BE2C (cell line): ENCODE data around the gene GEMIN7.

Source experiments
- DNase-seq: peaks from one replicate; pipeline ENCODE4 v3.0.0-alpha.2; 2020
- H3K27me3 ChIP-seq: fragments of 250-450 bp; sonication (Bioruptor Pico); 2 replicates; pipeline ENCODE4 v1.5.1; 2020; ENCODE audit warnings: mild to moderate bottlenecking
- H3K36me3 ChIP-seq: fragments of 250-450 bp; sonication (Bioruptor Pico); 2 replicates; pipeline ENCODE4 v1.5.1; 2020; ENCODE audit warnings: mild to moderate bottlenecking
- H3K4me1 ChIP-seq: fragments of 250-450 bp; sonication (Bioruptor Pico); 2 replicates; pipeline ENCODE4 v1.5.1; 2020
- H3K4me3 ChIP-seq: 2 replicates; pipeline ENCODE4 v1.5.1; 2011; ENCODE audit warnings: low read depth, low read length
- H3K9me3 ChIP-seq: fragments of 250-450 bp; sonication (Bioruptor Pico); 2 replicates; pipeline ENCODE4 v1.5.1; 2020
- CTCF ChIP-seq: IDR thresholded peaks from 2 replicates; pipeline ENCODE4 v1.5.1; 2012; ENCODE audit warnings: mild to moderate bottlenecking, low read depth, low read length

Gene GEMIN7

GRCh38 chr19:45096700-45097099 lies 17.6 kb downstream of the GEMIN7 start:
- no peak overlapping the region for H3K4me3 ChIP-seq
- peaks cover 34% of the 10 kb centered on the region for H3K4me1 ChIP-seq
- DNase-seq = no peak
- no peaks in the 10 kb centered on the region for H3K9me3 ChIP-seq
- no peaks in the 10 kb centered on the region for H3K27me3 ChIP-seq
- H3K36me3 ChIP-seq = peaks cover 16% of the 10 kb centered on the region
- no peak for TF ChIP-seq CTCF

- Histone ChIP-seq H3K4me1 (peaks cover 34% of the 10 kb centered on the region), H3K4me3 (no peak overlapping the region), H3K9me3 (no peaks in the 10 kb centered on the region), H3K27me3 (no peaks in the 10 kb centered on the region), H3K36me3 (peaks cover 18% of the 10 kb centered on the region)
- no peak for DNase-seq
- TF ChIP-seq CTCF = no peak
Observed at GRCh38 chr19:45097450-45097775, 18.4 kb downstream of the GEMIN7 start.

GRCh38 chr19:45097776-45098520 lies 18.9 kb downstream of the GEMIN7 start:
- H3K4me1 ChIP-seq = peaks cover 37% of the 10 kb centered on the region
- H3K9me3 ChIP-seq = no peaks in the 10 kb centered on the region
- H3K27me3 ChIP-seq = no peaks in the 10 kb centered on the region
- no peak for TF ChIP-seq CTCF
- peak; percentile 77 for DNase-seq
- H3K36me3 ChIP-seq = peaks cover 18% of the 10 kb centered on the region
- H3K4me3 ChIP-seq = peak overlapping the region; percentile 31

- TF ChIP-seq CTCF = no peak
- DNase-seq = peak; percentile 58
- peaks cover 42% of the 10 kb centered on the region for H3K4me1 ChIP-seq
- H3K36me3 ChIP-seq = peaks cover 18% of the 10 kb centered on the region
- H3K4me3 ChIP-seq = peak overlapping the region; percentile 31
- no peaks in the 10 kb centered on the region for H3K27me3 ChIP-seq
- H3K9me3 ChIP-seq = no peaks in the 10 kb centered on the region
Observed at GRCh38 chr19:45098521-45099466, 19.7 kb downstream of the GEMIN7 start.

- Histone ChIP-seq H3K36me3 (peaks cover 18% of the 10 kb centered on the region), H3K9me3 (no peaks in the 10 kb centered on the region), H3K4me1 (peaks cover 42% of the 10 kb centered on the region), H3K27me3 (no peaks in the 10 kb centered on the region), H3K4me3 (no peak overlapping the region)
- TF ChIP-seq CTCF = no peak
- no peak for DNase-seq
Observed at GRCh38 chr19:45099467-45100191, 20.6 kb downstream of the GEMIN7 start.
